HG02610 (cell line): ENCODE data around the gene RASGRF1.
A peak's percentile ranks its signal among the peaks of the same experiment; 100 is the strongest.

Experiments
- ATAC-seq: cut with Tn5 transposase; IDR thresholded peaks from one replicate; pipeline ENCODE4 v1.9.1; 2021; ENCODE audit warnings: mild to moderate bottlenecking, moderate library complexity; ENCODE audit not compliant: unreplicated experiment

Gene RASGRF1

GRCh38 chr15:78974272-78974918, 116.2 kb downstream of the RASGRF1 start:
- no peak for ATAC-seq

- no peak for ATAC-seq
Observed at GRCh38 chr15:78969687-78970349, 120.8 kb downstream of the RASGRF1 start.

- ATAC-seq, result no peak
Observed at GRCh38 chr15:78968539-78969271, 121.9 kb downstream of the RASGRF1 start.

GRCh38 chr15:78968114-78968513, 122.5 kb downstream of the RASGRF1 start:
- ATAC-seq, result no peak

GRCh38 chr15:78960308-78960707, 130.3 kb downstream of the RASGRF1 start:
- ATAC-seq, result no peak

GRCh38 chr15:78959360-78959759, 131.2 kb downstream of the RASGRF1 start:
- ATAC-seq, result no peak

- no peak for ATAC-seq
Observed at GRCh38 chr15:78957416-78958093, 133.0 kb downstream of the RASGRF1 start.

- no peak for ATAC-seq
Observed at GRCh38 chr15:78956937-78957336, 133.6 kb downstream of the RASGRF1 start.

GRCh38 chr15:78955355-78955754, 135.2 kb downstream of the RASGRF1 start:
- no peak for ATAC-seq

GRCh38 chr15:78951841-78952238, 138.7 kb downstream of the RASGRF1 start:
- ATAC-seq, result no peak

GRCh38 chr15:78950902-78951840, 139.4 kb downstream of the RASGRF1 start:
- ATAC-seq, result no peak

GRCh38 chr15:78950343-78950742, 140.2 kb downstream of the RASGRF1 start:
- no peak for ATAC-seq

GRCh38 chr15:78949461-78949860, 141.1 kb downstream of the RASGRF1 start:
- ATAC-seq, result no peak

- ATAC-seq, result no peak
Observed at GRCh38 chr15:78947506-78947905, 143.1 kb downstream of the RASGRF1 start.

GRCh38 chr15:78946493-78946892, 144.1 kb downstream of the RASGRF1 start:
- ATAC-seq, result no peak

GRCh38 chr15:78944669-78945407, 145.7 kb downstream of the RASGRF1 start, which contains the start of gene CTSH:
CTSH (minus strand) TSS chr15:78945046; CDS start chr15:78944981, 65 bp downstream.
- ATAC-seq, result peak; percentile 76

GRCh38 chr15:78944202-78944625, 146.4 kb downstream of the RASGRF1 start:
- ATAC-seq, result peak; percentile 27

- no peak for ATAC-seq
Observed at GRCh38 chr15:78943692-78944091, 146.9 kb downstream of the RASGRF1 start.

- ATAC-seq, result no peak
Observed at GRCh38 chr15:78942741-78943140, 147.8 kb downstream of the RASGRF1 start.
